Measurements from ENCODE around the gene CASP8AP2.
"Not testable (repeated sequence)": the region's sequence is repeated elsewhere in the genome, so short reads cannot be mapped to it uniquely, and the experiment has no call there.

The CASP8AP2 gene

GRCh38 chr6:89887452-89888137, 57.9 kb downstream of the CASP8AP2 start:
- TF ChIP-seq CTCF (IDR thresholded peaks at IDR 0.05), result no peak

GRCh38 chr6:89888138-89888514, 58.4 kb downstream of the CASP8AP2 start:
- DNase-seq (ENCODE audit: low spot score), result no peak
- TF ChIP-seq CTCF (IDR thresholded peaks at IDR 0.05), result no peak
- no peak overlapping the region for H3K4me3 ChIP-seq
- H3K27ac ChIP-seq, result no peak overlapping the region

More at GRCh38 chr6:89887452-89888137, 57.9 kb downstream of the CASP8AP2 start:
- no peak overlapping the region for H3K27ac ChIP-seq
- no peak for DNase-seq (ENCODE audit: low spot score)
- H3K4me3 ChIP-seq, result no peak overlapping the region

GRCh38 chr6:89888871-89889270, 59.2 kb downstream of the CASP8AP2 start:
- no peak for TF ChIP-seq CTCF (IDR thresholded peaks at IDR 0.05)
- no peak for DNase-seq (ENCODE audit: low spot score)

GRCh38 chr6:89890845-89891528, 61.3 kb downstream of the CASP8AP2 start:
- H3K4me3 ChIP-seq; DNase-seq (ENCODE audit: low spot score); H3K27ac ChIP-seq: not testable (repeated sequence)

More at GRCh38 chr6:89888871-89889270, 59.2 kb downstream of the CASP8AP2 start:
- Histone ChIP-seq H3K27ac (no peak overlapping the region), H3K4me3 (no peak overlapping the region)

- DNase-seq (ENCODE audit: low spot score); H3K4me3 ChIP-seq; H3K27ac ChIP-seq: not testable (repeated sequence)
Observed at GRCh38 chr6:89892577-89892976, 62.9 kb downstream of the CASP8AP2 start.

- no peak for DNase-seq (ENCODE audit: low spot score)
- Histone ChIP-seq H3K27ac (no peak within 1 kb of the TSS), H3K4me3 (no peak within 1 kb of the TSS)
- TF ChIP-seq CTCF (IDR thresholded peaks at IDR 0.05), result no peak
Observed at GRCh38 chr6:89894169-89894568, 64.5 kb downstream of the CASP8AP2 start, which contains the start of gene GJA10. TSS of gene GJA10 (plus strand) at chr6:89894469. CDS start at chr6:89894469, 0 bp downstream.

- DNase-seq (ENCODE audit: low spot score), result no peak
- Histone ChIP-seq H3K4me3 (no peak overlapping the region), H3K27ac (no peak overlapping the region)
- no peak for TF ChIP-seq CTCF (IDR thresholded peaks at IDR 0.05)
Observed at GRCh38 chr6:89895276-89895874, 65.7 kb downstream of the CASP8AP2 start.

GRCh38 chr6:89910001-89910901, 80.6 kb downstream of the CASP8AP2 start:
- H3K27ac ChIP-seq; H3K4me3 ChIP-seq; DNase-seq (ENCODE audit: low spot score): not testable (repeated sequence)
